Activated naive CD8-positive, alpha-beta T cell treated with anti-CD3 and anti-CD28 coated beads, Interleukin-2, amount 50 U/mL, for 16 hours (primary cell): Measurements from ENCODE around the gene CCL21.

Experiments used
- DNase-seq: peaks from one replicate; pipeline ENCODE4 v3.0.0-alpha.2; 2020; ENCODE audit warnings: low read depth, low spot score

Gene CCL21

DNA sequence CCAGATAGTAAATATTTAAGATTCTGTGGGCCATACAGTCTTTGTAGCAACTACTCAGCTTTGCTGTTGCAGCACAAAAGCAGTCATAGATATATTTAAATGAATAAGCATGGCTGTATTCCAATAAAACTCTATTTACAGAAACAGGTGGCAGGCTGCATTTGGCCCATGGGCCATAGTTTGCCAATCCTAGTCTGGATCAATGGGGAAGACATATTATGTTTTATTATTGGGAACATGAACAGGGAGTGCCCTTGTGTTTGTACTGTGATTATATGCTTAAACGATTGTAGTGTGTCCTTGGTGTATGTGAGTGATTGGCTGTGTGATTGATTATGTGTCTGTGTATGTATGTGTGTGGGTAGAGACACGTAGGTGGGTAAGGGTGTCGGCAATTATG, 35.5 kb downstream of the CCL21 start:
- DNase-seq: no peak

DNA sequence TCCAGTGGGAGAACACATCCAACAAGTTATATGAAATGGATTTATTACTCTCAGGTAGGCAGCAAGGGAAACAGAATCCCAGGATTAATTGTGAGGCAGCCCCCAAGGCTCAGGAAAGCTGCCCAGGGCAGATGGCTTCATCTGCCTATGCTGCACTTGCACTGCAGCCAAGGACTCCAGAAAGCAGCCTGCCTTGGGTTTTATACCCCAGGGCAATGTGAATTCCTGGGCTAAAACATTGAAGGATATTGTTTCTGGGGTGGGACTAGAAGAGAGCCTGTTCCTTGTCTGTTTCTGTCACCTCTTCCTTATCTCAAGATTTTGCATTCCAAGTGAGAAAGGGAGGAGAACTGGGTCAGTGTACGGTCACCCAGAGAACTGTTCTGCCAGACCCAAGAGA, 38.6 kb downstream of the CCL21 start:
- no peak for DNase-seq

DNA sequence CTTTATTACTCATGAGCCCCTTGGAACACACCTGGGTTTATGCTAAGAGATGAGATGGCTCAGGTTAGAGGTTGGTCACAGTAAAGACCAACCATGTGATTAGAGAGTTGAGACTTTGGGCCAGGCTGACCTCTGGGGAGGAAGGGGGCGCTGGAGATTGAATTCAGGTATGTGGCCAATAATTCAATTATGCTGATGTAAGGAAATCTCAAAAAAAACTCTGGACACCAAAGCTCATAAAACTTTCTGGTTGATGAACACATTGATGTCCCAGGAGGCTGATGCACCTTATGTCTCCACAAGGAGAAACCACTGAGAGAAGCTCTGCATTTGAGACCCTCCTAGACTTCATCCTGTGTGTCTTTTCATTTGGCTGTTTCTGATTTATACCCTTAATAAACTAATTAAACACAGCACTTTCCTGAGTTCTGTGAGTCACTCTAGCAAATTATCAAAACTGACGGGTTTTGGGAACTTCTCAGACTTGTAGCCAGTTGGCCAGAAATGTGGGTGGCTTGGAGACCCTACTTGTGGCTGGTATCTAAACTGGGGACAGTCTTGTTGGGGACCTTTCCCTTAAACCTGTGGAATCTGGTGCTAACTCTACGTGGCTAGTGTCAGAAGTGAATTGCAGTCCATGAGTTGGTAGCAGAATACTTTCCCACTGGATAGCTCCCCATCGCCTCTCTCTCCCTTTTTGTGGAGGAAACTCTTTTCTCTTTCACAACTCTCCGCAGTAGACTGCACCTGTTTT, 40.0 kb downstream of the CCL21 start:
- DNase-seq: no peak

- DNase-seq: peak; percentile 61
Measured at GRCh38 chr9:34665381-34666250, 44.3 kb downstream of the CCL21 start.

GRCh38 chr9:34665067-34665380, 44.9 kb downstream of the CCL21 start:
- DNase-seq: no peak

- DNase-seq: no peak
Measured at GRCh38 chr9:34664281-34665066, 45.5 kb downstream of the CCL21 start.

- no peak for DNase-seq
Measured at GRCh38 chr9:34663303-34663605, 46.7 kb downstream of the CCL21 start.

DNA sequence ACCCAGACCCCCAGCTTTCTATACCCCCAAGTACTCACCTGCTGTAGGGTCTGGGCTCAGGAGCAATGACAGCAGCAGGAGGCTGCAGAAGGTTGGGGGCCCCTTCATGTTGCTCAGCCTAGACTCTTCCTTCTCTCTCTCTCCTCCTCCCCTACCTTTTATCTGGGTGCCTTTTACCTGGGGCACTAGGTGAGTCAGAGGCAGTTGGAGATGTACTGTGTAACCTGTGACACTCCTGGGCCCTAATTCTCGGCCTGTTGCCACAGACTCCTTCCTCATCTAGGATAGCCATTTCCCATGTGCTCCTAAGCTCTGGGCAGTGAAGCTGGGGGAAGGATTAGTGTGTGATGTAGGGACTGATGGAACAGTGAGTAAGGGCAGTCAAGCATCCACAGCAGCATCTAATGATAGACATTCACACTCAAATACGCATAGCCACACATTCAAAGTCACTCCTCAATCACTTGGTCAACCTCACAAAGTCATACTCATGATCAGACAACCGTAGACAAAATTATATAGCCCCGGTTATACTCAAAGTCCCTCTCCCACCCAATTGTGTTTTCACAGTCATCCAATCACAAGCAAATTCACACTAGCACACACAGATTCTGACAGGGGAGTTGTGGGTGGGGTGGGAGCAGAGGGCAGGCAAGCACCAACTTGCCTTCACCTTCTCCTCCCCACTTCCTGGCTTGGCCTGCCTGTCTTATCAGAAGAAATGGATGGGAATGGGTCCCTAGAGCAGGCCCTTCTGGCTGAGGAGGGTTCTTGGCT, 47.2 kb downstream of the CCL21 start, which contains the start of gene CCL27:
CCL27 (minus strand) TSS at position 132 of the 777 bp plus-strand sequence; CDS start at position 108, 24 bp downstream.
- no peak for DNase-seq

- DNase-seq: no peak
Measured at GRCh38 chr9:34659592-34660253, 50.2 kb downstream of the CCL21 start.
